ENCODE data around the gene TIRAP. TPM values are rescaled to one million over a fixed set of nuclear protein-coding genes. Genes with fewer than 3 reads are reported as not detected.

TIRAP gene
- total and polyA plus RNA-seq, 8 donors, result 5.3 to 8.2 (median 6.3) TPM

- no peak for ATAC-seq
- WGBS, 2 donors, result 92% methylated on average over 7 of the region's 7 CpGs
- no peak for FAIRE-seq
- intact Hi-C loops (cut with DNase I), result no loop called here
- no peak for DNase-seq
- Histone ChIP-seq H3K9me3 (no peaks in the 10 kb centered on the region), H3K27me3 (no peaks in the 10 kb centered on the region), H3K27ac (no peak overlapping the region), H3K4me3 (no peak overlapping the region), H3K4me1 (peaks cover 0 to 11% (median 8%) of the 10 kb centered on the region in 3 donors), H3K36me3 (peaks cover 0 to 5% (median 0%) of the 10 kb centered on the region in 3 donors)
- no peak for TF ChIP-seq CTCF (IDR thresholded peaks at IDR 0.05)
Measured at GRCh38 chr11:126340960-126341606, 58.2 kb downstream of the TIRAP start.

- TF ChIP-seq CTCF (IDR thresholded peaks at IDR 0.05), result no peak
- no peaks in the 10 kb centered on the region for H3K9me3 ChIP-seq
- no peaks in the 10 kb centered on the region for H3K27me3 ChIP-seq
- 70 to 94% methylated on average over 3 of the region's 3 CpGs for WGBS, 2 donors
- no peak for DNase-seq
- peaks cover 0 to 18% (median 11%) of the 10 kb centered on the region in 3 donors for H3K4me1 ChIP-seq
- no peak for FAIRE-seq
- peaks cover 0 to 5% (median 0%) of the 10 kb centered on the region in 3 donors for H3K36me3 ChIP-seq
- no peak overlapping the region for H3K4me3 ChIP-seq
- intact Hi-C loops (cut with DNase I), result no loop called here
- ATAC-seq, result no peak
- H3K27ac ChIP-seq, result no peak overlapping the region
Measured at GRCh38 chr11:126341760-126342161, 58.9 kb downstream of the TIRAP start.

DNA sequence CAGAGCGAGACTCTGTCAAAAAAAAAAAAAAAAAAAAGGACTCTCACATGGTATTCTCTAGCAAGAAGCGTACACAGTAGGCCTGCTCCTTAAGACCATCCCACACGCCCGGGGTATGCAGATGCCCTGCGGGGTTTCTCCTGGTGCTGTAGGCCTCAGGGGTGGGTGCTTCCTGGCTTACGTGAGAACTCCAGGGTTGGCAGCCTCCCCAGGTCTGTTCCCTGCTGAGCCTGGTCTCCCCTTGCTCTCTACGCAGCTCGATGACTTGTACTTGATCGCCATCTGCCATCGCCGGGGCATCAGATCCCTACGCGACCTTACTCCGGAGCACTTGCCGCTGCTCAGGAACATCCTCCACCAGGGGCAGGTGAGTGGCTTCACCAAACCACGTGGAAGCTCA is 60.2 kb downstream of the TIRAP start:
- no peak overlapping the region for H3K27ac ChIP-seq
- no peaks in the 10 kb centered on the region for H3K9me3 ChIP-seq
- H3K36me3 ChIP-seq, result peaks cover 0 to 5% (median 0%) of the 10 kb centered on the region in 3 donors
- intact Hi-C loops (cut with DNase I), result no loop called here
- no peak for DNase-seq
- TF ChIP-seq CTCF (IDR thresholded peaks at IDR 0.05), result no peak
- no peak for ATAC-seq
- H3K4me3 ChIP-seq, result no peak overlapping the region
- 96 to 97% methylated on average over 15 to 16 of the region's 16 CpGs for WGBS, 2 donors
- no peak for FAIRE-seq
- H3K4me1 ChIP-seq, result peaks cover 0 to 22% (median 11%) of the 10 kb centered on the region in 3 donors
- no peaks in the 10 kb centered on the region for H3K27me3 ChIP-seq

Other genes with a start within 250 kb of the TIRAP start
- 10 to 100 TPM in 1 of 6 donors, 1 to 10 TPM in 5; 2.0 to 10.7 (median 4.5) TPM for gene CDON, start 220.2 kb upstream of the TIRAP start, total RNA-seq
- gene CDON, start 220.2 kb upstream of the TIRAP start, polyA plus RNA-seq, result 1 to 10 TPM in 1 of 2 donors, under 1 TPM in 1; 0.80 to 1.3 TPM
- 10 to 100 TPM; 16.0 to 31.4 (median 22.6) TPM for gene RPUSD4, start 71.4 kb upstream of the TIRAP start, total RNA-seq
- gene RPUSD4, start 71.4 kb upstream of the TIRAP start, polyA plus RNA-seq, result 10 to 100 TPM; 14.5 to 18.6 TPM
- 1 to 10 TPM; 2.5 to 9.0 (median 3.7) TPM for gene FAM118B, start 71.3 kb upstream of the TIRAP start, total RNA-seq
- 1 to 10 TPM; 2.5 to 4.3 TPM for gene FAM118B, start 71.3 kb upstream of the TIRAP start, polyA plus RNA-seq
- gene SRPRA, start 14.2 kb upstream of the TIRAP start, total RNA-seq, result 100 to 1,000 TPM; 137 to 178 (median 172) TPM
- 100 to 1,000 TPM in 1 of 2 donors, 10 to 100 TPM in 1; 76.5 to 107 TPM for gene SRPRA, start 14.2 kb upstream of the TIRAP start, polyA plus RNA-seq
- 10 to 100 TPM in 2 of 6 donors, 1 to 10 TPM in 4; 6.3 to 16.3 (median 7.5) TPM for gene FOXRED1, start 13.9 kb upstream of the TIRAP start, total RNA-seq
- gene FOXRED1, start 13.9 kb upstream of the TIRAP start, polyA plus RNA-seq, result 10 to 100 TPM; 27.8 to 29.4 TPM
- gene DCPS, start 21.0 kb downstream of the TIRAP start, total RNA-seq, result 10 to 100 TPM in 3 of 6 donors, 1 to 10 TPM in 3; 8.4 to 16.6 (median 9.8) TPM
- 10 to 100 TPM; 15.2 to 16.6 TPM for gene DCPS, start 21.0 kb downstream of the TIRAP start, polyA plus RNA-seq
- gene ST3GAL4, start 72.6 kb downstream of the TIRAP start, total RNA-seq, result 10 to 100 TPM in 2 of 6 donors, 1 to 10 TPM in 4; 2.6 to 10.5 (median 9.4) TPM
- 10 to 100 TPM in 1 of 2 donors, 1 to 10 TPM in 1; 5.7 to 12.9 TPM for gene ST3GAL4, start 72.6 kb downstream of the TIRAP start, polyA plus RNA-seq

Measured in pancreas (tissue), 10 donors.